Peyer's patch (tissue), 4 donors: Measurements from ENCODE around the gene TMC6.

Experiments
- CTCF ChIP-seq, 6 experiments: fragments of 450-650 bp in 4 of 6; fragments of 200-600 bp in 2 of 6; sonication (generic) in 1 of 6; IDR thresholded peaks; one replicate each; pipeline ENCODE4 v1.5.1; 2017 to 2019; ENCODE audit warnings: antibody characterized with exemption in 6 of 6, mild to moderate bottlenecking in 3 of 6, moderate library complexity in 1 of 6
- POLR2A ChIP-seq, 2 donors: fragments of 450-650 bp; IDR thresholded peaks; one replicate each; pipeline ENCODE4 v1.5.1; 2017; ENCODE audit warnings: antibody characterized with exemption in 2 of 2, mild to moderate bottlenecking in 2 of 2, moderate library complexity in 2 of 2

- TF ChIP-seq POLR2A (IDR thresholded peaks at IDR 0.05) = no peak
- no peak for TF ChIP-seq CTCF (IDR thresholded peaks at IDR 0.05)
These were observed 19.1 kb downstream of the TMC6 start for GRCh38 chr17:78109489-78109761.
